Fibroblast of lung (primary cell): ENCODE data around the gene GRIN3A.

Source experiments
- CTCF ChIP-seq, 2 donors: IDR thresholded peaks in 1 of 2; conservative IDR thresholded peaks in 1 of 2; 1 replicate in 1 of 2; 2 replicates in 1 of 2; pipeline ENCODE4 v1.5.1; 2011 to 2012; ENCODE audit warnings: low read length in 2 of 2, control low read depth in 1 of 2, inconsistent platforms in 1 of 2, low read depth in 1 of 2, mild to moderate bottlenecking in 1 of 2
- EZH2 ChIP-seq: IDR thresholded peaks from 2 replicates; pipeline ENCODE4 v1.5.1; 2012; ENCODE audit warnings: low read length, control low read depth, mild to moderate bottlenecking; ENCODE audit errors: missing control alignments

- TF ChIP-seq CTCF (conservative IDR thresholded peaks at IDR 0.05 in 1 of 2, IDR thresholded peaks at IDR 0.05 in 1 of 2; ENCODE audit: low read depth in 1 of 2, low read length in 2 of 2) (no peak), EZH2 (no peak)
Measured at GRCh38 chr9:101629636-101630035, 108.8 kb downstream of the GRIN3A start.
